Mucosa of descending colon (tissue), 3 donors: ENCODE data around the gene ZNF532. TPM values are rescaled to one million over a fixed set of nuclear protein-coding genes. Genes with fewer than 3 reads are reported as not detected.

Experiments
- ATAC-seq: fragments of 200-7000 bp; cut with Tn5 transposase; one replicate; pipeline ENCODE4 v1.9.1; 2020; ENCODE audit warnings: mild to moderate bottlenecking, moderate library complexity
- DNase-seq, 3 donors: peaks; one replicate each; pipeline ENCODE4 v3.0.0-alpha.2; 2020
- H3K36me3 ChIP-seq: fragments of 200-600 bp; one replicate; pipeline ENCODE4 v1.8.0; 2021; ENCODE audit warnings: low read depth, mild to moderate bottlenecking
- H3K4me1 ChIP-seq: fragments of 200-600 bp; one replicate; pipeline ENCODE4 v1.8.0; 2021; ENCODE audit warnings: low read depth, mild to moderate bottlenecking
- H3K4me3 ChIP-seq: fragments of 200-600 bp; one replicate; pipeline ENCODE4 v1.8.0; 2021; ENCODE audit warnings: mild to moderate bottlenecking
- H3K9me3 ChIP-seq: fragments of 200-600 bp; one replicate; pipeline ENCODE4 v1.8.0; 2021; ENCODE audit warnings: mild to moderate bottlenecking
- intact Hi-C, 2 donors: fragments of 100-400 bp; cut with DNase I in 1 of 2; cut with micrococcal nuclease in 1 of 2; formaldehyde crosslinking; loops; one replicate each; pipeline versions ENCODE4 v1.11.0 to v1.11.1; 2022; cut with DNase I, micrococcal nuclease
- total RNA-seq, 3 donors: library from RNA; stranded (reverse); fragmentation: NEBNext Ultra II Directional in 2 of 3; extraction: Animal tissue kit (Norgen Biotek cat#: 25700) in 2 of 3; gene quantifications; one replicate each; pipeline versions ENCODE4 v1.2.1 to v1.2.4, GENCODE V29; 2021 to 2023
- TF ChIP-seq, protein P1 (sequence below): fragments of 200-600 bp; IDR thresholded peaks from one replicate; pipeline ENCODE4 v1.8.0; 2022; ENCODE audit warnings: antibody characterized with exemption, mild to moderate bottlenecking
- donor health status: DM: no; HTN: no; CAD: no; lungs with moderate emphysema.
- donor health status: DM: no; HTN: no; CAD: no.
- donor health status: DM: no; HTN: yes; CAD: no.

The ZNF532 gene
- total RNA-seq, 3 donors from 2014 or later, result 11.2 to 104 (median 16.3) TPM

- Histone ChIP-seq H3K4me3 (no peak overlapping the region), H3K4me1 (no peaks in the 10 kb centered on the region), H3K36me3 (no peaks in the 10 kb centered on the region), H3K9me3 (no peaks in the 10 kb centered on the region)
- ATAC-seq (no peak), DNase-seq (no peak)
- TF ChIP-seq, protein P1, sequence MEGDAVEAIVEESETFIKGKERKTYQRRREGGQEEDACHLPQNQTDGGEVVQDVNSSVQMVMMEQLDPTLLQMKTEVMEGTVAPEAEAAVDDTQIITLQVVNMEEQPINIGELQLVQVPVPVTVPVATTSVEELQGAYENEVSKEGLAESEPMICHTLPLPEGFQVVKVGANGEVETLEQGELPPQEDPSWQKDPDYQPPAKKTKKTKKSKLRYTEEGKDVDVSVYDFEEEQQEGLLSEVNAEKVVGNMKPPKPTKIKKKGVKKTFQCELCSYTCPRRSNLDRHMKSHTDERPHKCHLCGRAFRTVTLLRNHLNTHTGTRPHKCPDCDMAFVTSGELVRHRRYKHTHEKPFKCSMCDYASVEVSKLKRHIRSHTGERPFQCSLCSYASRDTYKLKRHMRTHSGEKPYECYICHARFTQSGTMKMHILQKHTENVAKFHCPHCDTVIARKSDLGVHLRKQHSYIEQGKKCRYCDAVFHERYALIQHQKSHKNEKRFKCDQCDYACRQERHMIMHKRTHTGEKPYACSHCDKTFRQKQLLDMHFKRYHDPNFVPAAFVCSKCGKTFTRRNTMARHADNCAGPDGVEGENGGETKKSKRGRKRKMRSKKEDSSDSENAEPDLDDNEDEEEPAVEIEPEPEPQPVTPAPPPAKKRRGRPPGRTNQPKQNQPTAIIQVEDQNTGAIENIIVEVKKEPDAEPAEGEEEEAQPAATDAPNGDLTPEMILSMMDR, result no peak
- intact Hi-C loops, result no loop called here
Measured at GRCh38 chr18:59011786-59012185, 147.1 kb downstream of the ZNF532 start.

DNA sequence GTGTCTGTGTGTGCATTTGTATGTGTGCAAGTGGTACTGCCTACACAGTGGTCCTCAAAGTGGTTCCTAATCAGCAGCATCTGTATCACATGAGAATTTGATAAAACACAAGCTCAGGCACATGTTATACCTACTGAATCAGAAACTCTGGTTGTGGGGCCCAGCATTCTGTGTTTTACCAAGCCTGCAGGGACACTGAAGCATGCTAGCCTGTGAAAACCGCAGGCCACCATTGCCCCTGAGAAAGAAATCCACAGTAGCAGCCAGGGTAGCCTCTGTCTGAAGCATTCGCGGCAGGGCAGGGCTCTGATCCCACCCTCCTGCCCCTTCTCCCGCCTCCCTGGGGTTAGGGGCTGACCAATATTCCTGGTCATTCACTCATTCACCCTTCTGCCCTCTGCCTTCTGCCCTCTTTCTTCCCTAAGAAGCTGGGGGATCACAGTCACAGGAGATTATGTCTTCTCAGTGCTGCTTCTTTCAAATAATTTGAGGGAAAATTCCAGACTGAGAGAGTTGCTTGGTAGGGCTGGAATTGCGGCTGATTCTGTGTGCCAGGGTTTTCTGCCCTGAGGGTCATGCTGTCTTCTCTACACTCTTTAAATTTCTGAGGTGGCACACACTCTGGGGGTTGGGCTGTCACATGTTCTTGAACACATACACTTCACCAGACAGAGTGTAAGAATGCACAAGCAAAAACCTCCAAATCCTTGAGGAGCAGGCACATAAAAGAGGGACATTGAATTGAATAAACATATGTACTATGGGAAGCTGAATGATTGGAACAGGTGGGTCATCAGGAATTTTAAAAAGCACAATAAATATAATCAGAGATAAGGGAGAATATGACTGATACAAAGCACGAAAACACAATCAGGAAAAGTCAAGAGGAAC lies 148.4 kb downstream of the ZNF532 start:
- Histone ChIP-seq H3K4me3 (no peak overlapping the region), H3K4me1 (no peaks in the 10 kb centered on the region), H3K36me3 (no peaks in the 10 kb centered on the region), H3K9me3 (no peaks in the 10 kb centered on the region)
- TF ChIP-seq, protein P1, result no peak
- intact Hi-C loops, result no loop called here
- ATAC-seq (no peak), DNase-seq (no peak)

DNA sequence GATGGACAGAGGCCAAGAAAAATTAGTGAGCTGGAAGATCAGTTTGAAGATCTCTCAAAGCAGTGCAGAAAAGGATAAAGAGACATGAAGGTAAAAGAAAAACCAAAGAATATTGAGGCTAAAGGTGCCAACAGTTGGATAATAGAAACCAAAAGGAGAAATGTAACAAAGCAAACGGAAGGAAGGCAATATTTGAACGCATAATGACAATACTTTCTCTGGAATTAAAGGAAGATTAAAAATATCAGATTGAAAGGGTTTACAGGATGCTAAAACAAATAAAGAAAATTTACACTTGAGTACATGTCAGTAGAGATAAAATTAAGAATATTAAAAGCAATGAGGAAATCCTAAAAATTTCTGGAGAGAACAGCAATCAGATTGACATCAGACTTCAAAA lies 149.1 kb downstream of the ZNF532 start:
- Histone ChIP-seq H3K9me3 (no peaks in the 10 kb centered on the region), H3K36me3 (no peaks in the 10 kb centered on the region), H3K4me3 (no peak overlapping the region), H3K4me1 (no peaks in the 10 kb centered on the region)
- no peak for ATAC-seq
- intact Hi-C loops, result no loop called here
- DNase-seq, result no peak
- TF ChIP-seq, protein P1, result no peak

DNA sequence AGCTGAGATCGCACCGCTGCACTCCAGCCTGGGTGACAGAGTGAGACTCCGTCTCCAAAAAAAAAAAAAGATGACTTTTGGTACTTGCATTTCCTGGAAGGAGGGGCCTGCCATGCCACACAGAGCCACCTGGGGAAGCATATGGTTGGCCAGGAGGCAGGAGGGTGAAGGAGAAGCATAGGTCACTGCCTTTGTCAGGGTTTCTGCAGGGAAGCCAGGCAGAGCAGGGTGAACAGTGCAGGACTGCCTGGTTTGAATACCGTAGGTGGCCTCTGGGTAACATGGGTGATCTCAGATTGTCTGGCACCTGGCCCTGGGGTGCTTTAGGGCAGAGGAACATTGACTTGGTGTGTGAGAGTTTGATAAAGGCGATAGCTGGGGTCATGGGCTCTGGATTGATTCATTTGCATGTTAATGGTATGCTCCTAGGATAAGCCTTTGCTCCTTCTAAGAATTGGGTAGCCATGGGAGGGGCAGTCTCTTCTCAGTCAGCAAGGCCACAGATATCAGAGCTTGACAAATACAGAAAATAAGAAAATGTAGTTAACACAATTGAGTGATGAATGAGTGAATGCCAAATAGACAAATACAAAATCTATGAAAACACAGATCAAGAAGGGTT lies 151.0 kb downstream of the ZNF532 start:
- intact Hi-C loops, result no loop called here
- Histone ChIP-seq H3K36me3 (no peaks in the 10 kb centered on the region), H3K4me3 (no peak overlapping the region), H3K4me1 (no peaks in the 10 kb centered on the region), H3K9me3 (no peaks in the 10 kb centered on the region)
- DNase-seq (no peak), ATAC-seq (no peak)
- TF ChIP-seq, protein P1, result no peak

- intact Hi-C loops, result no loop called here
- DNase-seq (no peak), ATAC-seq (no peak)
- Histone ChIP-seq H3K4me1 (no peaks in the 10 kb centered on the region), H3K9me3 (no peaks in the 10 kb centered on the region), H3K36me3 (no peaks in the 10 kb centered on the region), H3K4me3 (no peak overlapping the region)
- TF ChIP-seq, protein P1, result no peak
Measured at GRCh38 chr18:59021500-59021899, 156.8 kb downstream of the ZNF532 start.
